HUES48 (cell line): Measurements from ENCODE around the gene NAA25.
"Not testable (repeated sequence)": the region's sequence is repeated elsewhere in the genome, so short reads cannot be mapped to it uniquely, and the experiment has no call there.

Source experiments
- H3K27ac ChIP-seq: one replicate; pipeline ENCODE4 v1.7.0; 2013; ENCODE audit warnings: low read depth, low read length, inconsistent platforms
- H3K27me3 ChIP-seq: 2 replicates; pipeline ENCODE4 v1.6.1; 2013; ENCODE audit warnings: mild to moderate bottlenecking, low read length; ENCODE audit not compliant: control insufficient read depth, insufficient read depth
- H3K36me3 ChIP-seq: 2 replicates; pipeline ENCODE4 v1.6.1; 2013; ENCODE audit warnings: low read length; ENCODE audit not compliant: control insufficient read depth, insufficient read depth
- H3K4me1 ChIP-seq: 2 replicates; pipeline ENCODE4 v1.6.1; 2013; ENCODE audit warnings: mild to moderate bottlenecking, low read length; ENCODE audit not compliant: control insufficient read depth, insufficient read depth
- H3K4me3 ChIP-seq: 2 replicates; pipeline ENCODE4 v1.5.1; 2013; ENCODE audit warnings: mild to moderate bottlenecking, low read depth, low read length
- H3K9ac ChIP-seq: 2 replicates; pipeline ENCODE4 v1.6.1; 2013; ENCODE audit warnings: mild to moderate bottlenecking, low read depth, low read length, moderate library complexity
- H3K9me3 ChIP-seq: 2 replicates; pipeline ENCODE4 v1.6.1; 2013; ENCODE audit warnings: low read length; ENCODE audit not compliant: control insufficient read depth, insufficient read depth

NAA25 gene

DNA sequence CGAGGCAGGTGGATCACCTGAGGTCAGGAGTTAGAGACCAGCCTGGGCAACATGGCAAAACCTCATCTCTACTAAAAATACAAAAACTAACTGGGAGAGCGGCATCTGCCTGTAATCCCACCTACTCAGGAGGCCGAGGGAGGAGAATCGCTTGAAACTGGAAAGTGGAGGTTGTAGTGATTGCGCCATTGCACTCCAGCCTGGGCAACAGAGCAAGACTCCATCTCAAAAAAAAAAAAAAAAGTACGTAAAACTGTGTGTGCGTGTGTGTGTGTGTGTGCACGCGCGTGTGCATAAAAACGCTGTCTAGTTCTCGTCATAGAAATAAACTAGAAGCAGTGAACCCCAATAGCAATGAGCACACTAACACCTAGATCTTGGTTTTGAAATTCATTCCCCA lies 72.0 kb downstream of the NAA25 start:
- Histone ChIP-seq H3K36me3 (peaks cover 94% of the 10 kb centered on the region), H3K4me1 (peaks cover 23% of the 10 kb centered on the region)
- H3K9me3 ChIP-seq, H3K27ac ChIP-seq, H3K4me3 ChIP-seq, H3K9ac ChIP-seq, H3K27me3 ChIP-seq: not testable (repeated sequence)

DNA sequence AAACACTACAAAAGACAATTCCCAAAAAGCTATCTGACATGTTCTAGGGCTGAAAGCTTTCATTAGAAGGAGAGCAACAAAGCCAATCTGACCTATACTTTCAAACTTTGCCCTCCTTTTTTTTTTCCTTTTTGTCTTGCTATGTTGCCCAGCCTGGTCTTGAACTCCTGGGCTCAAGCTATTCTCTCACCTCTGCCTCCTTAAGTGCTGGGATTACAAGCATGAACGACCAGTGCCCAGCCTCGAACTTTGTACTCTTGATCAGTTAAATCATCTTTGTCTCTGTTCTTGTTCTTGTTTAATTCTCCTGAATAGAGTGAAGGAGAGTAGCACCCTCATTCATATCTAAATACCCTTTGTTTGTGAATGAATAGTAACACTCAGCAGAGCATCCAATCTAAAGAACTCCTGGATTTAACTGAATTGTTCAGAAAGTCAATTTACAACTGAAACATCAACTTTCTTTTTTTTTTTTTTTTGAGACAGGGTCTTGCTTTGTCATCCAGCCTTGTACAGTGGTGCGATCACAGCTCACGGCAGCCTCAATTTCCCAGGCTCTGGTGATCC lies 73.3 kb downstream of the NAA25 start:
- Histone ChIP-seq H3K4me1 (peaks cover 23% of the 10 kb centered on the region), H3K9ac (no peak overlapping the region), H3K9me3 (no peaks in the 10 kb centered on the region), H3K4me3 (no peak overlapping the region), H3K27me3 (no peaks in the 10 kb centered on the region), H3K27ac (peak overlapping the region; percentile 25), H3K36me3 (peaks cover 95% of the 10 kb centered on the region)

DNA sequence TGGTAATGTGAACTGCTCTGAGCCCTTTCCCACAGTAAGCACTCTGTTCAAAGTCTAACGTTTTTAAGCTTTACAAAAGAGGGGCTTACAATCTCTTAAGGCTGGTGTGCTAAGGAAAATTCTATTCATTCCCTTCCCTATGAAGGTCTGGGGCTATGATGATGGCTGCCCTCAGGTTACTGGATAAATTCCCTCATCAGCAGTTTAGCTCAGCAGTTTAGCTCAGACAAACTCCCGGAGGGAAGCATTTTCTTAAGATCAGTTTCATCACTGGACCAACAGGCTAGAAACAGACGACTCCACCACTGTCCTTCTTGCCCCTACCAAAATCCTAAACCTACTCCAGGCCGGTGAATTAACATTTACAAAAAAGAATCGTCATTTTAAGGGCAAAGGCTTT lies 76.3 kb downstream of the NAA25 start:
- Histone ChIP-seq H3K36me3 (peaks cover 92% of the 10 kb centered on the region), H3K27ac (peak overlapping the region; percentile 3), H3K4me3 (no peak overlapping the region), H3K9ac (no peak overlapping the region), H3K4me1 (peaks cover 23% of the 10 kb centered on the region), H3K9me3 (no peaks in the 10 kb centered on the region), H3K27me3 (no peaks in the 10 kb centered on the region)

DNA sequence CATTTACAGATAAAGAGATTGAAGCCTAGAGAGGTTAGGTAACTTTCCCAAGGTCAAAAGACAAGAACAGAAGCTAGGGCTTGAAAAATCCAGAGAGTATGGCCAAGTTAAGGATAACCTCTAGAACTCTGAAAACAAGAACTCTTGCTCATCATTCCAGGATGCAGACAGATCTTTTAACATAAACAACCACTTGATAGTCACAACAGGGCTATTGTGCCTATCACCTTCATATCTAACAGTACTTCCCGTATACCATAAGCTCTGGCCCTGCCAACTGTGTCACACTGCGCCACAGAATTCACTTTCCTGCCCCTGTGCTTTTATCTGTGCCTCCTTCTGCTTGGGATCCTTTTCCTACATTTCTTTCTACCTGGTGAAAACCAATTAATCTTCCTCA lies 77.1 kb downstream of the NAA25 start:
- peaks cover 23% of the 10 kb centered on the region for H3K4me1 ChIP-seq
- H3K27ac ChIP-seq, result no peak overlapping the region
- peaks cover 85% of the 10 kb centered on the region for H3K36me3 ChIP-seq
- no peaks in the 10 kb centered on the region for H3K27me3 ChIP-seq
- H3K4me3 ChIP-seq, result no peak overlapping the region
- H3K9ac ChIP-seq, result no peak overlapping the region
- no peaks in the 10 kb centered on the region for H3K9me3 ChIP-seq

- H3K27ac ChIP-seq, result no peak overlapping the region
- H3K4me1 ChIP-seq, result peaks cover 10% of the 10 kb centered on the region; the same call in 1 of the 2 replicates
- H3K36me3 ChIP-seq, result peaks cover 69% of the 10 kb centered on the region
These were observed 79.3 kb downstream of the NAA25 start for GRCh38 chr12:112029301-112029700.

DNA sequence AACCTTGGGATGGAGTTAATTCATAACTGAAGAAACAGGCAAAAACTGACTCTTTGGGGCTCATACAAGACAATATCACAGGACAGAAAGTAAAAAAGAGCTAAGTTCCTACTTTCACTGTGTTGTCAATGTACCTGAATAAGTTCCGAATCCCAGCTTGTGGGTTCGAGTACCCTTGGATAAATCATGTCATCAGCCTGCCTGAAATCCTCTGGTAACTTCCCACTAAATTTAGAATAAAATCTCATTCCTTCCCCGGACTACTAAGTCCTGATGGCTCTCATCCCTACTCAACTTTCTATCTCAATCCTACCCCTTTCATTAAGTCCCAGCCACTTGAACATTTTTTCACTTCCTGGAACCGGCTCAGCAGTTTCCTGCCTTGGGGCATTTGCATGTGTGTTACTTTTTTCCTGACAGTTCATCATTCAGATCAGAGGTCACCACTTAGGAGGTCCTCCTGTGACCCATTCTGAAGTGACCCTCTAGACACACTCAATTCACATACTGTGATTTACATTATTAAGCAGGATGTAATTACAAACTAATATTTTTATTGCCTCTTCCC lies 82.7 kb downstream of the NAA25 start:
- H3K9ac ChIP-seq, result no peak overlapping the region
- H3K4me1 ChIP-seq, result peaks cover 6% of the 10 kb centered on the region; the same call in 1 of the 2 replicates
- H3K36me3 ChIP-seq, result peaks cover 69% of the 10 kb centered on the region
- H3K27me3 ChIP-seq, result no peaks in the 10 kb centered on the region
- no peak overlapping the region for H3K4me3 ChIP-seq
- H3K9me3 ChIP-seq, result no peaks in the 10 kb centered on the region
- H3K27ac ChIP-seq, result peak overlapping the region; percentile 43

More at GRCh38 chr12:112029301-112029700, 79.3 kb downstream of the NAA25 start:
- Histone ChIP-seq H3K4me3 (no peak overlapping the region), H3K9ac (no peak overlapping the region), H3K27me3 (no peaks in the 10 kb centered on the region), H3K9me3 (no peaks in the 10 kb centered on the region)

DNA sequence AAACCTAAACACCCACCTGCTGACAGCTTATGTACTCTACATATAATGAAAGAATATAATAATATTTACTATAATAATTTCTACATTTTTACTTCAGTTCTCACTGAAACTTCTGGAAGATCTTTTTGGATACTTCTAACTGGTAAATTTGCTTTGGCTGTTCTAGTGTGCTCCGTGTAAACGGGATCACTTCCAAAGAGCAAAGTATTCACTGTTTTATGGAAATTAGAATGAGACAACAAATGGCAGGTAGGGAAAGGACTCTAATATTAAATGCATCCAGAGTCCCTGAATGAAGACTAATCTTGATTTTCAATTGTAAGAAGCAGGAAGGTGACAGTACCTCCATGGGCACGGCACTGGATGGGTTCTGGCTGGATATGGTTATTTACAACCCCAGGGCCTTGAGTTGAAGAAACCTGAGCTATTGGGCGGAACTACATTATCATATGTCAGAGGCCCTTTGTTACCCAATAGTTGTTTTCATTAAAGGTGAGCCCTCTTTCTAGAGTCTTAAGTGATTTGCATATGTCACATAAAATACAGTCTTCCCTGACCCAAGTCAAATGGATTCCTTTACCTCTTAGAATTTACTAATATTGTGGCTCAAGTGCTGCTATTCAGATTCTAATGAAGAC lies 84.7 kb downstream of the NAA25 start:
- Histone ChIP-seq H3K27me3 (no peaks in the 10 kb centered on the region), H3K36me3 (peaks cover 69% of the 10 kb centered on the region), H3K9ac (no peak overlapping the region), H3K27ac (no peak overlapping the region), H3K9me3 (no peaks in the 10 kb centered on the region), H3K4me3 (no peak overlapping the region), H3K4me1 (peaks cover 6% of the 10 kb centered on the region; the same call in 1 of the 2 replicates)

- H3K36me3 ChIP-seq, result peaks cover 68% of the 10 kb centered on the region
- no peak overlapping the region for H3K27ac ChIP-seq
- no peaks in the 10 kb centered on the region for H3K9me3 ChIP-seq
- no peak overlapping the region for H3K4me3 ChIP-seq
- no peaks in the 10 kb centered on the region for H3K27me3 ChIP-seq
- no peak overlapping the region for H3K9ac ChIP-seq
- H3K4me1 ChIP-seq, result peaks cover 6% of the 10 kb centered on the region; the same call in 1 of the 2 replicates
These were observed 86.2 kb downstream of the NAA25 start for GRCh38 chr12:112022241-112023016.

DNA sequence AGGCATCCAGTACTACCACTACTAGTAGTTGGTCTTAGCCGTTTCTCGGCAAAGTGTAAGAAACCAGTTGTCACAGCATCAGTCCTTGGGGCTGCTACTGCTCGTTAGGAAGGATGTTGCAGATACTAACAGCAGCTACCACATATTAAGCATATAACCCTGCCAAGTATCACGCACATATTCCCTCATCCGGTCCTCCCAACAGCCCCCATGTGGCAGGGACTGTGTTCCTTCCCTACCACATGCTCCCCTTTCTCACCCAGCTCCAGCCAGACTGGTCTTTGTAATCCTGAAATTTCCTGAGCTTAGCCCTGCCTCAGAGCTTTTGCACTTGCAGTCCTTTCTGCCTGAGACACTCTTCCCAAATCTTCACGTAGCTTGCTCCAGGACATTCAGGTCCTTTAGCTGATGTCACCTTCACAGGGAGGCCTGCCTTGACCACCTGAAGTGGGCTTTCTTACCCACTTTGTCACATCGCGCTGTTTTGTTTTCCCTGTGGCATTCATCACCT lies 87.6 kb downstream of the NAA25 start:
- H3K4me3 ChIP-seq, result no peak overlapping the region
- H3K9me3 ChIP-seq, result no peaks in the 10 kb centered on the region
- peaks cover 82% of the 10 kb centered on the region for H3K36me3 ChIP-seq
- peaks cover 6% of the 10 kb centered on the region; the same call in 1 of the 2 replicates for H3K4me1 ChIP-seq
- no peaks in the 10 kb centered on the region for H3K27me3 ChIP-seq
- no peak overlapping the region for H3K27ac ChIP-seq
- H3K9ac ChIP-seq, result no peak overlapping the region

DNA sequence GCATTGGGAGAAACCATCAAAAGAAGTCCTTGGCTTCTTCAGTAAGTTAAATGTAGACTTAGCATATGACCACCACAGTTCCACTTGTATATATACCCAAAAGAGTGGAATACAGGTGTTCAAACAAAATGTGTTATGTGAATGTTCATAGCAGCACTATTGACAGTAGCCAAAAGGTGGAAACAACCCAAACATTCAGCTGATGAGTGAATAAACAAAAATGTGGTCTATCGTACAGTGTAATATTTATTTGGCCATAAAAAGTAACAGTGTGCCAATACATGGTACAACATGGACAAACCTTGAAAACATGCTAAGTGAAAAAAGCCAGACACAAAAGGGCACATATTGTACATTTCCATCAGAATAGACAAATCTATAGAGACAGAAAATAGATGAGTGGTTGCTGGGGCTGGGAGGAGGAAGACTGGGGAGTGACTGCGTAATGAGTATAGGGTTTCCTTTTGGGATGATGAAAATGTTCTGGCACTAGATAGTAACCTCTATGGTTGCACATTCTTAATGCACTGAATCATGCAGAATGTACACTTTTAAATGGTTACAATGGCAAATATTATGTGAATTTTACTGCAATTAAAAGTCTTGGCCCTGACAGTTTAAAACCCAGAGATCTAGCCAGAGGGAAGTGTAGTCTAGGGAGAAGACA lies 89.9 kb downstream of the NAA25 start:
- H3K4me3 ChIP-seq, result no peak overlapping the region
- no peak overlapping the region for H3K9ac ChIP-seq
- H3K27me3 ChIP-seq, result no peaks in the 10 kb centered on the region
- H3K4me1 ChIP-seq, result peaks cover 7% of the 10 kb centered on the region; the same call in 1 of the 2 replicates
- H3K36me3 ChIP-seq, result peaks cover 82% of the 10 kb centered on the region
- no peaks in the 10 kb centered on the region for H3K9me3 ChIP-seq
- no peak overlapping the region for H3K27ac ChIP-seq
